Germinal center (tissue), 1 donor: Measurements from ENCODE around the gene LBHD1.
"Not testable (repeated sequence)": the region's sequence is repeated elsewhere in the genome, so short reads cannot be mapped to it uniquely, and the experiment has no call there.

Experiments
- DNase-seq: peaks from one replicate; pipeline ENCODE4 v3.0.0; 2012; ENCODE audit warnings: mixed read lengths, low spot score

Gene LBHD1

GRCh38 chr11:62671608-62672389, at the start of gene LBHD1, which contains the start of gene UQCC3:
Gene LBHD1, minus strand, starts transcription at chr11:62672267. Its CDS starts 2,236 bp downstream, at chr11:62670031.
Gene UQCC3, plus strand, starts transcription at chr11:62671673. Its CDS starts 73 bp downstream, at chr11:62671746.
- peak; percentile 76 for DNase-seq

DNA sequence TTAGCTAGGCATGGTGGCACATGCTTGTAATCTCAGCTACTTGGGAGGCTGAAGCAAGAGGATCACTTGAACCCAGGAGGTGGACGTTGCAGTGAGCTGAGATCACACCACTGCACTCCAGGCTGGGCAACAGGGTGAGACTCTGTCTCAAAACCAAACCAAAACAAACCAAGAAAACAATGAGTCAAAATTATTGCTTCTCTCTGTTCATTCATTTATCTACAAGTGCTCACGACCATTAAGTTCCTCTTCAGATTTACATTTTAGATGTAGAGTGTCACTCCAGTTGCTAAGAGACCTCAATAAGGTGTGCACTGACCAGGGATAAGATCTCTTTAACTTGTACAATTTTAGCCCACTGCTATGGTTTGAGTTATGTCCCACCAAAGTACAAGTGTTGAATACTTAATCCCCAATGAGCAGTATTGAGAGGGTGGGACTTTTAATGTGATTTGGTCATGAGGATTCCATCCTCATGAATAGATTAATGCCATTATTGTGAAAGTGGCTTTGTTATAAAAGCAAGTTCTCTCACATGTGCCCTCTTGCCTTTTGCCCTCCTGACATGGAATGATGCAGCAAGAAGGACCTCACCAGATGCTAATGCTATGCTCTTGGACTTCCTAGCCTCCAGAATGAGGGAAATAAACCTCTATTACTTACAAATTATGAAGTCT, 47.4 kb upstream of the LBHD1 start:
- no peak for DNase-seq

- no peak for DNase-seq
These were observed 44.7 kb upstream of the LBHD1 start for GRCh38 chr11:62716816-62717215.

DNA sequence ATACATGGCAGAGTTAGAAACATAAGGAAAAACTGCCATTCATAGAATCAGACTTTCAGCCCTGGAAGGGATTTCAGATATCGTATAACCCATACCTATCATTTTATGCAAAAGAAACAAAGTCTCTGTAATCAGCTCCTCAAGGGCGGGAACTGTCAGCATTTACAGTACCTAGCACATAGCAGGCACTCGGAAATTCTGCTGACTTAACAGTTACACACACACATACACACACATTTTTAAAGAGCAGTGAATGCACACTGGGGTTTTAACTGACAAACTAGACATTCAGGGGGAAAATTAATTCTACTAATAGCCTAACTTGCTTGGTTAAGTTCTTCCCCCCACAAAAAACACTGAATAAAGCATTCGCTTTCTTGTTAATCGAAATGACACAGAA, 44.1 kb upstream of the LBHD1 start:
- no peak for DNase-seq

DNA sequence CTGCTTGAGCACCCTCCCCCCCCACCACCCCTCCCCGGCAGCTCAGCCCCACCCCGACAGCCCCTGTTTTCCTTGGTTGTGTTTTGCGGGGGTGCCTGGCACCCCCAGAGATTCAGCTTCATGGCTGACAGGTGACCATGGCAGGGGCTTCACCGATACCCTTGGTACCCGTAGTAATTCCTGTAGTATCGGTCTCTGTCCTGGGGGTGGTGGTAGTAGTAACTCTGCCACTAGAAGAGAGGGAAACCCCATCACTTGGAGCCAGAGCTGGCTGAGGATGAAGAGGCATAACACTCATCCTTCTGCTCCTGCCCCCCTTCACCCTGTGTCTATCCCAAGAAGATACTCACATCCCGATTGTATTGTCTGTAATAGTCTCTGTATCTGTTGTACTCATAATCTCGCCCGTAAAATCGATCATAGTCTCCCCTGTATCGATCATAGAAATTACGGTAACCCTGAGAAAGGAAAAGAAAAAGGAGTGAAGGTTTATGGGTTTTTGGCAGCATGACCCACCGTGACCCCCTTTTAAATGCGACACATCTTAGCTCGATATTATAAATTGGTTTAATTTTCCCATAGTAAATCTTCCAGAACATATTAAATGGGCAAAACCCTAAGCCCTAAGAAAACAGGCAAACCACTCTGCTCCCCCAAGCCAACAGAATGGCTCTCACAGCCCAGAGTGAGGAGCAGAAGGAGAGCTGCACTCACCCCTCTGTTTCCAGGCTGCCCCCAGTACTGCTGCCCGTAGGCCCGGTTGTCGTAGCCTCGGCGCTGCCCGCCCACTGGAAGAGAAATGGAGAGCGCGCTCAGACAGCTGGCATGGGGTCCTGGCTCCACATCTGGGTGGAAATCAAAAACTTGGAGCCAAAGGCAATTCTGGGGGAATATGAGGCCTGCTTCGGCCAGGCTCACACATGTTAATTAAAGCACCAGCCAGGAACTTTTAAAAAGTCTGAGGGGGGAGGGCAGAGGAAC, 43.4 kb upstream of the LBHD1 start:
- no peak for DNase-seq

DNA sequence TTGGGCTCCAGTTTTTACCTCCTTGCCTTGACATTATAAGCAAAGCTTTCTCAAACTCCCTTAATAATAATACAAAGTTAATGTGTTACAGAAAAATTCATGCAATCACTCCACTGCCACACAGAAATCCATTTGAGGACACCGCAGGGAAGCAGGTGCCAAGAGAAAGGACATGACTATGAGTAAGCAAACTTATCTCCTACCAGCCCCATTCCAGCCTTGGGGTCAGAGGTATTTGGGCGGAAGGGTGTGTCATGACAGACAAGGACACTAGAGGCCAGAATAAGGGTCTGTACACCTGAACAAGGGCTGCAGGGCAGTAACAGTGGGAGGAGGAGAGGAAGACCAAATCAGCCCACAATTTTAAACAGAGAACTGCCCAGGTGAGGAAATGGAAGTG, 41.3 kb upstream of the LBHD1 start:
- no peak for DNase-seq

- DNase-seq, result no peak
These were observed 40.8 kb upstream of the LBHD1 start for GRCh38 chr11:62712861-62713260.

- DNase-seq, result no peak
These were observed 40.3 kb upstream of the LBHD1 start for GRCh38 chr11:62712276-62712812.

GRCh38 chr11:62710001-62710345, 37.9 kb upstream of the LBHD1 start:
- DNase-seq, result no peak

DNA sequence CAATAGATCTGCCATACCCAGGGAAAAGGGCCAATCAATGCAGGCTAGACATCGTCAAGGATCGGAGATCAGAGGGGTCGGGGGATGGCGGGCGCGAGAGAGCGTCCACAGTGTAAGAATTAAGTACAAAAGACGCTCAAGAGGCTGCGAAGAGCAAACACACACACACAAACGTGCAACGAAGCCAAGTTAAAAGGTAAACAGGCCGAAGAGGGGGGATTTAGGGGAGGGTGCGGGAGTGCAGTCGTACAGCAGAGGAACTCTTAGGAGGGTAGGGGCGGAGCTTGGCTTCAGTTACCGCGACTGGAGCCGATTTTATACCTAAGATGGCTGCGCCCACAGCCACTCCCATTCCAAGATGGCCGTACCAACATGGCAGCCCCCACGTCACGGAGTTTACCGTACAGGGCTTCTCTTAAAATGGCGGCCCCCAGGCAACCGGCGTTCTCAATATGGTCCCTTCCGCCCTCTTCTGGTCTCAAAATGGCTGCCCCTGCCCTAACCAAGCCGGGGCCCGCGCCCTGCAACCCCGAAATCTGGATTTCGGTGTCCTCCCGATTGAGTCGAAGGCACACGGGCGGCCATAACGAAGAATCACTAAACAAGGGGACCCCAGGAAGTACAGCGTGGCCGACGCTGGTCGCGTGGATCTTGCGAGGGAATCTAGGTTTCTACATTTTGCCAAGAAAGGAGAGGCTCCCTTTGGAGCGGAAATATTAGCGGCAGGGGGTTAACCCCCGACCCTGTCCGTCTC, 37.4 kb upstream of the LBHD1 start:
- peak; percentile 93 for DNase-seq

- no peak for DNase-seq
These were observed 36.7 kb upstream of the LBHD1 start for GRCh38 chr11:62708793-62709192.

DNA sequence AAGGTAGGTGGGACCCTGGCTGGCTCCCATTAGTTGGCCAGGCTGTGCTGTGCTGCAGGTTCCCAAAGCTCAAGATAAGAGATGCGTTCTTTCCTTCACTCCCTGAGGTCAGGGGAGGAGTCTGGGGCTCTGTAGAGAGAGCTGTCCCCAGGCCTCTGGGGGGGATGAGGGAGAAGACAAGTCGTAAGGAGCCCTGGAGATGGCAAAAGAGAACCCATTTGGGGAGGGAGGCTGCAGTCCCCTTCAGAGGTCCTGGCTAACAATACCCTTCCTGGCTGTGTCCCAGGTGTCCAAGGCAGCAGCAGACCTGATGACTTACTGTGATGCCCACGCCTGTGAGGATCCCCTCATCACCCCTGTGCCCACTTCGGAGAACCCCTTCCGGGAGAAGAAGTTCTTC, 36.3 kb upstream of the LBHD1 start:
- DNase-seq, result no peak

DNA sequence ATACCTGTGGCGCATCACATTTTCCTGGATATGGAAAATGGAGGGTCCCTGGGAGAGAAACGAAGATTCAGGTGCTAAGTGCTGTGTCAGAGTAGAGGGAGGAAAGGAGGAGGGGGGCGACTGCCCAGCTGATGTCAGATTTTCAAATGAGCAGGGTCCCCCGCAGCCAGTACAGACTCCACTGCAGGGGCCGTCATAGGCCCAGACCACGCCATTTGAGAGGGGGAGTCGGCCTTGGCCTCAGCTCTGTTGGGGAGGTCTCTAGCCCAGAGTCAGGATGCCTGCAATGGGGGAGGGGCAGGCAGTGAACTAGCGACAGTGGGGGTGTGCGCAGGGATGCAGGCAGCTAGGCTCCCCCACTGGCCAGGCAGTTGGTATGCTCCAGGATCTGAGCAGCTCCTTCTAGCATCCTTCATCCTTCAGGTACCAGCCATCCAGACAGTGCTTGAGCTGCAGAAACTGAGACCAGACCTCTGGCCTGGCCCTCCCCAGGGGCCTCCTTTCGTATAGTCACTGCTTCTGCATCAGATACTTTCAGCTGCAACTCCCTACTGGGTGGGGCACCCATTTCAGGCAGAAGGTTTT, 35.3 kb upstream of the LBHD1 start, which contains the start of the genes BSCL2 and GNG3:
TSS of gene BSCL2 (minus strand) at position 148 of the 585 bp plus-strand sequence. CDS start 229 bp downstream, outside the sequence.
TSS of gene GNG3 (plus strand) at position 400 of the 585 bp plus-strand sequence. CDS start 620 bp downstream, outside the sequence.
- DNase-seq, result no peak

DNA sequence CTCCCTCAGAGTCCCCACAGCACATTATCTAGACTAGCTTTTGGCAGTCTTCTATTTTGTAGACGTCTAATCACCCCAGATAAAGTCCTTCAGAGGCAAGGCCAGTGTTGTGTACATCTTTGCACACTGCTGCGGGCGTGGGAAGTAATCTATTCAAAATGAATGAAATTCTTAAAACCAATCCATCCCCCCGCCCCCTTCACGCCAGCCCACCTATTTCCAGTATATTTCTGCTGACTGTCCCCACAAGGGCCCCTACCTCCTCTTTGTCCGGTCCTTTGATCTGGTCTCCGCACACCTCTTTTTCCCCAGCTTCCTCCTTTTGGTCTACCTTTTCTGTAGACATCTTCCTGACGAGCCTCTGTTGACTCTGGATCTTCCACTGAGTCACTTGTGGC, 34.8 kb upstream of the LBHD1 start:
- DNase-seq, result no peak

- peak; percentile 95 for DNase-seq
These were observed 34.1 kb upstream of the LBHD1 start for GRCh38 chr11:62705880-62706849.

DNA sequence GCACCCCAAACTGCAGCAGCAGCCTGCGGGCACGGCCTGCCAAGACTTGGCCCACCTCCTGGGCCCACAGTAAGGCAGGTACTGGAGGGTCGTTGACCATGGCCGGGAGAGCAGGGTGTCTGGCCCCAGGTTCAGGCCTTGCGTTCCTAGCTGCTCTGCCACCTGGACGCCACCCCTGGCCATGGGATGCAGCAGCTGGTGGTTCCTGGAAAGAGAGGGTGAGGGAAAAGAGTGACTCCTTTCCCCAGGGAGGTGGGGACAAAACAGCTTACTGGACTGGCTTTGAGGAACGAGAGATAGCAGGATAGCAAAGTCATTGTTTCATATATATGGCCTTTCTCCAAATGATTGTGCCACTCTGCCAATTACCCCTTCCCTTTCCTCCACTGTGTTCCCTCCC, 33.3 kb upstream of the LBHD1 start:
- no peak for DNase-seq

DNA sequence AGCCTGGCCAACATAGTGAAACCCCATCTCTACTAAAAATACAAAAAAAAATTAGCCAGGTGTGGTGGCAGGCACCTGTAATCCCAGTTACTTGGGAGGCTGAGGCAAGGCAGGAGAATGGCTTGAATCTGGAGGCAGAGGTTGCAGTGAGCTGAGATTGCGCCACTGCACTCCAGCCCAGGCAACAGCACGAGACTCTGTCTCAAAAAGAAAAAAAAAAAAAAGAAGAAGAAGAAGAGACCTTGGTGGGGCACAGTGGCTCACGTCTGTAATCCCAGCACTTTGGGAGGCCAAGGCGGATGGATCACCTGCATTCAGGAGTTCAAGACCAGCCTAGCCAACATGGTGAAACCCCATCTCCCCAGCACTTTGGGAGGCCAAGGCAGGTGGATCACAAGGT, 31.9 kb upstream of the LBHD1 start:
- not testable (repeated sequence) for DNase-seq

- no peak for DNase-seq
These were observed 30.2 kb upstream of the LBHD1 start for GRCh38 chr11:62702246-62702645.

DNA sequence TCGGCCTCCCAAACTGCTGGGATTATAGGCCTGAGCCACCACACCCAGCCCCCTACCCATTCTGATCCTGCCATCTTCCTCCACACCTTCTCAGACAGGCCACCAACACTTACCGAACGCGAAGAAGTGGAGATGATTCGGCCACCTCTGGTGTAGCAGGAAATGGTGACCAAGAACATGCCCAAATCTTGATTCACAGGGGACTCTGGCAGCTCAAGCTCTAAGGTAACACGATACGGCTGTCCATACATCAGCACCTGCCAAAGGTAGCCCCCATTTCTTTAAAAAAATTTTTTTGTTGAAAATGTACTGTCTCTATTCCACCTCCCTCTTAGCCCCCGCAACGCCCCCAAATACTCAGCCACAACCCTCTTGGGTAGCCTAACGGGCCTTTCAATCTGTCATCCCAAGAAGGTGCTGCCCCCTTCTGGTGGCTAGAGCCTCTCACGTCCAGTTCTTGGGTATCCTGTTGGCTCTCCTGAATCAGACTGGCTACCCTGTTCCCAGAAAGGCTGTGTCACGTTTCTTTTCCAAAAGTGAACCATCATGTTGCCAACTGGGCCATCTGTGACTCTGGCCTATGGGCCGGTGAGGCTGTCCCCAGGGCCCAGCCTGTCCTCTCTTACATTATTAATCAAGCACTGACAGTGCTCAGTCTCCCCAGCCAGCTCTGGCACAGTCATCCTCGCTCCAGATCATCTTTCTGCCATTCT, 22.5 kb upstream of the LBHD1 start:
- peak; percentile 73 for DNase-seq
